ENCODE data around the gene ADAM33.

Gene ADAM33

DNA sequence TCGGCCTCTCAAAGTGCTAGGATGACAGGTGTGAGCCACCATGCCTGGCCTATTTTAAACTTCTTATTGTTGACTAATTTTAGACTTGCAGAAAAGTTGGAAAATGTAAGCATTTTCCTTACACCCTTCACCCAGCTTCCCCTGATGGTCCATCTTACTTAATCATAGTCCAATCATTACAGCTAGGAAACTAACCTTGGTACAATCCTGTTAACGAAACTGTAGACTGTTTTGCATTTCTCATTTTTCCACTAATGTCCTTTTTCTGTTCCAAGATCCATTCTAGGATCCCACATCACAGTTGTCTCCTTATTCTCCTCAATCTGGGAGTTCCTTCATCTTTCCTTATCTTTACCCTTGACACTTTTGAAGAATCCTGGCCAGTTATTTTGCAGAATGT, 18.0 kb downstream of the ADAM33 start:
- Histone ChIP-seq H3F3A (ENCODE audit: insufficient read depth, low read length) (peaks cover 4% of the 10 kb centered on the region), H3K4me1 (ENCODE audit: low read length) (peaks cover 20% of the 10 kb centered on the region), H3K9me2 (replicated peaks; ENCODE audit: insufficient read depth, low read length) (no peaks in the 10 kb centered on the region), H3K36me3 (replicated peaks; ENCODE audit: insufficient read depth, low read length) (no peaks in the 10 kb centered on the region), H3K4me3 (ENCODE audit: low read length) (no peak overlapping the region), H3K79me2 (ENCODE audit: low read length) (no peaks in the 10 kb centered on the region), H4K20me1 (ENCODE audit: insufficient read depth, low read length) (no peaks in the 10 kb centered on the region), H3K27ac (ENCODE audit: low read length) (no peak overlapping the region), H3K9ac (ENCODE audit: low read length) (no peak overlapping the region), H3K4me2 (ENCODE audit: low read depth, low read length) (no peak overlapping the region), H3K9me3 (replicated peaks; ENCODE audit: insufficient read depth, low read length) (no peaks in the 10 kb centered on the region), H3K27me3 (replicated peaks; ENCODE audit: insufficient read depth, low read length) (peaks cover 21% of the 10 kb centered on the region), H2AFZ (ENCODE audit: low read length) (no peak overlapping the region)
- no peak for DNase-seq
- TF ChIP-seq, protein P1, sequence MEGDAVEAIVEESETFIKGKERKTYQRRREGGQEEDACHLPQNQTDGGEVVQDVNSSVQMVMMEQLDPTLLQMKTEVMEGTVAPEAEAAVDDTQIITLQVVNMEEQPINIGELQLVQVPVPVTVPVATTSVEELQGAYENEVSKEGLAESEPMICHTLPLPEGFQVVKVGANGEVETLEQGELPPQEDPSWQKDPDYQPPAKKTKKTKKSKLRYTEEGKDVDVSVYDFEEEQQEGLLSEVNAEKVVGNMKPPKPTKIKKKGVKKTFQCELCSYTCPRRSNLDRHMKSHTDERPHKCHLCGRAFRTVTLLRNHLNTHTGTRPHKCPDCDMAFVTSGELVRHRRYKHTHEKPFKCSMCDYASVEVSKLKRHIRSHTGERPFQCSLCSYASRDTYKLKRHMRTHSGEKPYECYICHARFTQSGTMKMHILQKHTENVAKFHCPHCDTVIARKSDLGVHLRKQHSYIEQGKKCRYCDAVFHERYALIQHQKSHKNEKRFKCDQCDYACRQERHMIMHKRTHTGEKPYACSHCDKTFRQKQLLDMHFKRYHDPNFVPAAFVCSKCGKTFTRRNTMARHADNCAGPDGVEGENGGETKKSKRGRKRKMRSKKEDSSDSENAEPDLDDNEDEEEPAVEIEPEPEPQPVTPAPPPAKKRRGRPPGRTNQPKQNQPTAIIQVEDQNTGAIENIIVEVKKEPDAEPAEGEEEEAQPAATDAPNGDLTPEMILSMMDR (IDR thresholded peaks at IDR 0.05; ENCODE audit: low read length) = no peak
- TF ChIP-seq EZH2 (optimal IDR thresholded peaks at IDR 0.05; ENCODE audit: low read depth, low read length) (no peak), EZH2phosphoT487 (IDR thresholded peaks at IDR 0.05; ENCODE audit: low read length) (no peak)

DNA sequence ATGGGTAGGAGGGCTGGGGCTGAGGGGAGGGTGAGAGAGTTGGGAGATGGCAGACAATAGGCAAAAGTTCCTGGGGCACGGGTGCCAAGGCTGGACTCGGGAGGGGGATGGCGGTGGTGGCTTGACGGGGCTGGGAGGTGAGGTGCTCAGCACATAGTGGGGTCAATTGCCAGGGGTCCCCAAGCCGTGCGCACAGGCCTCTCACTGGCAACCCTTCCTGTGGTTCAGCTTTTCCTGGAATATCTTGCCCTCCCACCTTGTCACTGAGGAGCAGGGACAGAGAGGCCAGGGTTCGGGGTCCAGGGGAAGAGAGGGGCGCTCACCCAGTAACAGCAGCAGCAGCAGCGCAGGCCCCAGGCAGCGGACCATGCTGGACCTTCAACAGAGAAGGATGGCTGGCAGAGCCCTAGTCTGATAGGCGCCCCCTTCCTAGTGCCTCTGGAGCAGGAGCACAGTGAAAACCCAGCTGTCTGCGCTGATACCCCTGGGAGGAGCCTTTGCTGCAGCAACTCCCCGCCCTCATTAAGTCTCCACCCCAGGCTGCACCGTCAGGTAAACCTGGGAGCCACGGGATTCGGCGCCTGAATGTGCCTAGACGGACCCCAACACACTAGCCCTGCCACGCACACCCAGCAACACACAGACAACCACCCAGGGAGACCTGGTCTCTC, 18.6 kb downstream of the ADAM33 start, which contains the start of gene GFRA4:
TSS of gene GFRA4 (minus strand) at position 369 of the 671 bp plus-strand sequence. CDS start at position 369, 0 bp downstream.
- Histone ChIP-seq H3K4me3 (ENCODE audit: low read length) (no peak within 1 kb of the TSS), H4K20me1 (ENCODE audit: insufficient read depth, low read length) (no peaks in the 10 kb centered on the region), H3K9ac (ENCODE audit: low read length) (no peak within 1 kb of the TSS), H3K9me3 (replicated peaks; ENCODE audit: insufficient read depth, low read length) (no peaks in the 10 kb centered on the region), H3K4me2 (ENCODE audit: low read depth, low read length) (no peak within 1 kb of the TSS), H3K4me1 (ENCODE audit: low read length) (peaks cover 25% of the 10 kb centered on the region), H3K36me3 (replicated peaks; ENCODE audit: insufficient read depth, low read length) (no peaks in the 10 kb centered on the region), H3K27ac (ENCODE audit: low read length) (no peak within 1 kb of the TSS), H3K9me2 (replicated peaks; ENCODE audit: insufficient read depth, low read length) (no peaks in the 10 kb centered on the region), H3K27me3 (replicated peaks; ENCODE audit: insufficient read depth, low read length) (peaks cover 21% of the 10 kb centered on the region), H2AFZ (ENCODE audit: low read length) (no peak within 1 kb of the TSS), H3K79me2 (ENCODE audit: low read length) (no peaks in the 10 kb centered on the region), H3F3A (ENCODE audit: insufficient read depth, low read length) (peaks cover 4% of the 10 kb centered on the region)
- DNase-seq = no peak
- no peak for TF ChIP-seq EZH2 (optimal IDR thresholded peaks at IDR 0.05; ENCODE audit: low read depth, low read length)
- no peak for TF ChIP-seq EZH2phosphoT487 (IDR thresholded peaks at IDR 0.05; ENCODE audit: low read length)
- TF ChIP-seq, protein P1 (IDR thresholded peaks at IDR 0.05; ENCODE audit: low read length) = no peak

DNA sequence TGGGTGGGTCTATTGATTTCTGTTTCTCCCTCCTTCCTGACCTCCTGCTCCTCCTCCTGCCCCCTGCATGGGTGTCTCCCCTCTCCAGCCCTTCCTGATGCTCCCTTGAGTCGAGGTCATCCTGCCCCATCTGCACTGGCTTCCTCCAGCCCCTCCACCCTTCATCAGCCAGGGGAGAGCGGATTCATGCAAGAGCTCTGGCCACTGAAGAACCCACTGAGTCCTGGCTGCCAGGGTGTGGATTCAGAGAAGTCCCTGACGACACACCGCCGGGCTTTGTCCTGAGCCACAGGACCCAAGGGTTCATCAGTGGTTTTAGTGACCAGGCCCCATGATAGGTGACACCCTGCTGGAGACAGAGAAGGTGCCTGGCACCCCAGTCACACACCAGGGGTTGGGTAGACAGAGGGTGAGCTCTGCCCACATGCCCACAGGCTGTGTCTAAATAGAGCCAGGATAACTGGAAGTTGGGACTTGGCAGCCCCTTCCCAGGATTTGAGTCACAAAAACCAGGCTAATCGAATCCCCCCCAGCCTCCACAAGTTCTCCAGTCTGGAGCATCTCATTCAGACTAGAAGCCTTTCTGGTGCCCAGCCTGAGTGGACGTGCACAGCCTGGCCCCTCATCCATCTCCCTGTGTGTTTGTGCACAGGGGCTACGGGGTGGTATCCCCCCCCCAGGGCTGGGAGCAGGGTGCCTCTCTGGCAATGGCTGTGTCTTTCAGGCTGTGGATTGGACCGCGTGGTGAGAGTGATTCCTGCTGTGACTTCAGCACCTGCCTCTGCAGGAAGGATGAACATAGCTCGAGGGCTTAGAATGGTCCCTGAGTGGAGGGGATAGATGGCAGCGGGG, 19.8 kb downstream of the ADAM33 start:
- Histone ChIP-seq H3F3A (ENCODE audit: insufficient read depth, low read length) (peaks cover 4% of the 10 kb centered on the region), H3K27me3 (replicated peaks; ENCODE audit: insufficient read depth, low read length) (peaks cover 21% of the 10 kb centered on the region), H3K36me3 (replicated peaks; ENCODE audit: insufficient read depth, low read length) (no peaks in the 10 kb centered on the region), H3K4me3 (ENCODE audit: low read length) (no peak overlapping the region), H3K4me2 (ENCODE audit: low read depth, low read length) (no peak overlapping the region), H3K9me3 (replicated peaks; ENCODE audit: insufficient read depth, low read length) (no peaks in the 10 kb centered on the region), H3K27ac (ENCODE audit: low read length) (no peak overlapping the region), H3K4me1 (ENCODE audit: low read length) (peaks cover 25% of the 10 kb centered on the region), H2AFZ (ENCODE audit: low read length) (no peak overlapping the region), H3K9ac (ENCODE audit: low read length) (no peak overlapping the region), H3K9me2 (replicated peaks; ENCODE audit: insufficient read depth, low read length) (no peaks in the 10 kb centered on the region), H3K79me2 (ENCODE audit: low read length) (no peaks in the 10 kb centered on the region), H4K20me1 (ENCODE audit: insufficient read depth, low read length) (no peaks in the 10 kb centered on the region)
- TF ChIP-seq, protein P1 (IDR thresholded peaks at IDR 0.05; ENCODE audit: low read length) = no peak
- no peak for DNase-seq
